ENCODE measurements around the gene PLCL1.

- TF ChIP-seq CTCF (IDR thresholded peaks at IDR 0.05) (no peak), POLR2A (IDR thresholded peaks at IDR 0.05) (no peak)
Measured at GRCh38 chr2:197939787-197940186, 135.4 kb downstream of the PLCL1 start.

All from lower leg skin (tissue), 3 donors.